SK-MEL-5 (cell line): ENCODE measurements around the gene ZFP90. TPM values are rescaled to one million over a fixed set of nuclear protein-coding genes. Genes with fewer than 3 reads are reported as not detected.
"Not testable (repeated sequence)": the region's sequence is repeated elsewhere in the genome, so short reads cannot be mapped to it uniquely, and the experiment has no call there.

Experiments used
- DNase-seq: peaks from one replicate; pipeline ENCODE4 v3.0.0-alpha.2; 2016; ENCODE audit warnings: low read depth, low spot score
- in situ Hi-C: cut with HindIII; loops from 2 replicates; pipeline ENCODE4 v1.10.0; 2016; ENCODE audit warnings: low sequenced_read_pairs, high pct_unique_total_duplicates, low pct_unique_long_range_greater_than_20kb
- polyA plus RNA-seq, 2 experiments: library from polyadenylated mRNA; depleted of rRNA; stranded (reverse); fragments of >200 nt; gene quantifications; 2 replicates each; pipeline ENCODE4 v1.2.3, GENCODE V29; 2015
- total RNA-seq: library from RNA; depleted of rRNA; stranded (reverse); fragments of >200 nt; shearing (Covaris generic); gene quantifications from 2 replicates; pipeline ENCODE4 v1.2.3, GENCODE V29; 2014; rRNA removed

Gene ZFP90
- 9.3 and 10.0 TPM in 2 replicates for total RNA-seq
- 11.8 and 15.7 TPM in 2 replicates for polyA plus RNA-seq (2015; cell fraction: cytosol; rRNA removed)
- polyA plus RNA-seq (2015; cell fraction: nucleus; rRNA removed): 19.8 and 25.4 TPM in 2 replicates

DNA sequence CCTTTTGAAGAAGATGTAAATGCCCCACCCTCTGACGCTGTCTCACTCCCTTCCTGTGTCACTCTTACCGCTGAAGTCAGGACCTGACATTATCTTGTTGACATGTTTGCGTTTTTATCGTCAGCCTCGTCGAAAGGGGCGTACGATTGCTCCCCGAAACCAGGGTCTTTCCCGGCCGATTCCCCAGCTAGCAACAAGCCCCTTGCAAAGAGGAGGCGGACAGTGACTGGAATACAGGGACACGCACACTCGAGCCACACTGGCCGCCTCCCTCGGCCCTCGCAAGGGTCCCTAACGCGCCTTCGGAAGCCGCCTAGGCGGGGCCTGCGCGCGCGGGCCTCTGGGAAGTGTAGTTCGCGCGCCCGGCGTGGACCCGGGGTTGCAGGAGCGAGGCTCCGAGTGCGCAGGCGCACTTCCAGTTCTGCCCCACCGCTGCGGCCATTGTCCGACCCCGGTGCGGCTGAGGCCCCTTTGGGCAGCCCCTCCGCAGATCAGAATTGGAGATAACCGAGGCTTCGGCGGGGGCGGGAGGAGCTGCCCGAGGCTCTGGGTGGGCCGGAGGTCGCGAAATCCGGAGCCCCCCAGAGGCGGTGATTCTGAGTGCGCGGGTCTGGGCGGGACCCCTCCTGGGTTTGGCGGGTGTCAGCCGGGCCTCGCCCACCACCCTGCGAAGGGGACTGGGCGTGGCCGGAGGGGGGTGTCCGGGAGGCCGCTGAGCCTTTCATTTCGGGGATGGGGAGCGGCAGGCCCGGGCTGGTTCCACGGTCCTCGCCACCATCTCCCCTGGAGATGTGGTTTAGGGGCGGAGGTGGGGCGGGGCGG, at the start of gene ZFP90:
Gene ZFP90 (plus strand): TSS at position 412 of the 822 bp plus-strand sequence. CDS start 502 bp downstream, outside the sequence.
- in situ Hi-C loops: no loop called here
- DNase-seq: peak; percentile 79

DNA sequence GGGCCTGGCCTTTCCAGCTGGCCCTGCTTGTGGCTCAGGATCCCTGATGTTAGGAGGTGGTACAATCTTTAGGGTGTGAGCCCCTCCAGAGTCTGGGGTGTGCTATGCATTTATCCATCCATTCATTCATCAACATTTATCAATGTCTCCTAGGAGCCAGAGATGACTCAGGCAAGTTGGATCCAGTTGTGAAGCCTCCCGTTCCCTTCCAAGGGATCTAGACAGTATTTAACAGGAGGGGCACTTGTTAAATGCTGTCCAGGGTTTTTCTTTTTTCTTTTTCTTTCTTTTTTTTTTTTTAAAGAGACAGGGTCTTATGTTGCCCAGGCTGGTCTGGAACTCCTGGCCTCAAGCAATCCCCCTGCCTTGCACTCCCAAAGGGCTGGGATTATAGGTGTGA, 48.7 kb upstream of the ZFP90 start:
- in situ Hi-C loops: no loop called here
- DNase-seq: no peak

DNA sequence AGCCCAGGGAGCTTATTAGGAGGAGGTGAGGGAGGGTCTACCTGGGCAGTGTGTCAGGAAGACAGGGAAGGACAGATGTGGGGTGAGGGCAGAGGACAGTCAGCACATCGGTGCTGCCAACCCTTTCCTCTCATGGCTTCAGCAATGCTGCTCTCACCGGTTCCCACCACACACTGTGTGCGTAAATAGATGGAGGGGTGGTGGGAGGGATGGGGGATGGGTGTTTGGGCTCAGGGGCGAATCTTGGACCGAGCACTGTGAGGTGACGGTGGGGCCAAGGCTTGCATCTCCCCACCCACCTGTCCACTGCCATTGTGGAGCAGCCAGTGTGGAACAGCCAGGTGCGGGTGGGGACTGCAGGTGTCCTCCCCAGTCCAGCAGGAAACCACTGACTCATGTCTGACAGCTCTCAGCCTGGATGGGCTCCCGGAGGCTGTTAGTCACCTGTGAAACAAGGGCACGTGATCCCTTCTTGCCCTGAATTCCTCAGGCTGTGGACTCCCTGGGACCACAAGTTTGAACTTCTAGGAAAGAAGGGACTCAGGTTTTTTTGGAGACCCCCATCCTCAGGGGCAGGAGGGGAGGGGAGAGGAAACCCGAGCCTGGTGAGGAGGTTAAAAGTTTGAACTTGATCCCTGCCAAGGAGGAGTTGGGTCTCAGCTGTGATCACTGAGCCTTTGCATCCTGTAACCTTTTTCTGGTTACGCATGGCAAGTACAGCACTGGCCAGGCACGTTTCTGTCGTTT, 48.1 kb upstream of the ZFP90 start:
- in situ Hi-C loops: no loop called here
- no peak for DNase-seq

DNA sequence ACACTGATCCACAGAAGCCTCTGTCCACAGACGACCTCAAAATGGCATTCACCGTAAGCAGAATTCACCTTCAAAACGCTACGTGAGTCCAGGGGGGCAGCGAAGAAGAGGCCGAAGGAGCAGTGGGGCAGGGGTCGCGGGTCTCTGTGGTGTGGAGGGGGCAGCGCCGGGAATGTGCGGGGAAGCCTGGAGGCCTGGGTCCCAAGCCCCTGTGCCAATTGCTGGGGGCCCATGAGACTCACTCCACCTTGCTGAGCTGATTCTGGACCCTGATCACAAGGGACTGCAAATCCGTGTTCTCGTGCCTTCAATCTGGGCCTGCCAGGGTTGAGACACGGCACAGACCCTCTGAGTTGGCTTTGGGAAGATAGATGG, 47.5 kb upstream of the ZFP90 start:
- no peak for DNase-seq
- in situ Hi-C loops: no loop called here

DNA sequence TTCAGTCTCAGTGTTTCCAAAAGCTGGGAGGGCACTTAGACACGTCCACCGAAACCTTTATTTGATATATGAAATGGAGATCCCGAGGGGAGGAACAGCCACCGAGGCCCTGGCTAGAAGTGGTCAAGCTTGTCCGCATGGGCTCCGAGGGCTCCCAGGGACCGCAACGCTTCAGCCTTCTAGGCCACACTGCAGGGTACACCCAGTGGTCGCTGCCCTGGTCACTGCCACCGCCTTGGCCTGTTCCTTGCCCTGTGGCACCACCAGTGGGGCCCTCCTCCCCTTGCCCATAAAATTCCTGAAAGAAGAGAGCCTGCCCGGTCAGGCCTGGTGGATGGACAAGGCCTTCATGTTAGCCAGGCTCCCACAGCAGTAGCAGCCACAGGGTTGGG, 46.9 kb upstream of the ZFP90 start:
- in situ Hi-C loops: no loop called here
- no peak for DNase-seq

DNA sequence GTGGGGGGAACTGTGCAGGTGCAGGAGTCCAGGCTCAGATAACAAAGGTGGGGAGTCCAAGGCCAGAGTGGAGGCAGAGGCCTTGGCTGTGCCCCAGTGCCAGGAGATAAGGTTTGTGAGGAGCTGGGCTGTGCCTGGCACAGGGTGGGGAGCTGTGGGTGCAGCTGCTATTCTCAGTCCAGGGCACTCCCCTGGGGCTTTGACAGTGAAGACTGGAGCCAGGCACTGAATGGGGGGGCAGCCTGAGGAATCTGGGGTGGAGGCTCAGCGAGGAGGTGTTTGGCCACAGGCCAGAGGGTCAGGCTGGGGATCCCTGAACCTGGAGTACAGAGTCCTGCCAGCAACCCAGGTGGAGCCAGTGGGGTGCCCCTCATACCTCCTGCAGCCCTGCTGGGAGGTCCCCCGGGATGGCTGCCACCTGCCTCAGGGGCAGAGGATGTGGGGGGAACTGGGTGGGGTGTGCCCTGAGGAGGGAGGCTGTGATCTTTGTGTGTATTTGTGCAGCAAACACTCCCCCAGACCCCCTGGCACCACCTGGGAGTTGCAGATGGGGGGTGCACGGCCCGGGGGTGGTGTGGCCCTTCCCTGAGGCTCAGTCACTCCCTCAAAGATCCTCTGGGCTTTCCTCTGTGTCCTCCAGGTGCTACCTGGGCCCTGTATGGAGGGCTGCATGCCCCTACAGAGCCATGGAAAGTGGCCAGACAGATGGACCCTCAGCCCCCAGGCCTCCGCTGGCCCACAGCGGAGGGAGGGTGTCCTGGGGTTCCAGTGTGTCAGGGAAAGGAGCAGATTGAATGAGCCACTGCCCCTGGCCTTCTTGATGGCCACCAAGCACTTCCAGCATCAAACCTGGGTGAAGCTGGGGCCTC, 46.3 kb upstream of the ZFP90 start:
- DNase-seq: no peak
- in situ Hi-C loops: no loop called here

DNA sequence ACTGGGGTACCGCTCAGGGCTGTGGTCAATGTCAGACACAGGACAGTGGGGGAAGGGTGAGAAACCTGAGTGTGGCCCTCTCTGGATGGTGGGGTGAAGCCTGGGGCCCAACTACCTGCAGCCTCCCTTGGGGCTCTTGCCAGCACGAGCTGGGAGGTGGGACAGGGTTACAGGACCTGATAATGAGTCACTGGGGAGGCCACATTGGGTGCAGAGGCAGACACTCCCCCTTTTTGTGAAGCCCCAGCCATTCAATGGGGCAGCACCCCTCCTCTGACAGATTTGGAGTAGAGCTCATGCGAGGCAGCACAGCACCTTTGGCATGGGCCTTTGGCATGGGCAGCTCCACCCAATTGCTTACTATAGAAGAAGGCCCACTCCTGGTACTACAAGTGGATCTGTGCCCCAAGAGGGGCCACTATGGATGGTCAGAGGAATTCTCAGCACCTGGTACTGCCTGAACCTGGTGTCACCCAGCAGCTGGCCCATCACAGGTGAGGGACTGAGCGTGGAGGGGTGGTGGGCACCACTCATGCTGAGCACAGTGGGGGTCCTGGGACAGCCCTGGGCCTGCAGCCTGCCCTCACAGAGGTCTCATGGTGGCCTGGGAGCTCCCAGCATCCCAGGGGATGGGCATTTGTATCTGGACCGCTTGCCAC, 45.5 kb upstream of the ZFP90 start:
- in situ Hi-C loops: no loop called here
- no peak for DNase-seq

DNA sequence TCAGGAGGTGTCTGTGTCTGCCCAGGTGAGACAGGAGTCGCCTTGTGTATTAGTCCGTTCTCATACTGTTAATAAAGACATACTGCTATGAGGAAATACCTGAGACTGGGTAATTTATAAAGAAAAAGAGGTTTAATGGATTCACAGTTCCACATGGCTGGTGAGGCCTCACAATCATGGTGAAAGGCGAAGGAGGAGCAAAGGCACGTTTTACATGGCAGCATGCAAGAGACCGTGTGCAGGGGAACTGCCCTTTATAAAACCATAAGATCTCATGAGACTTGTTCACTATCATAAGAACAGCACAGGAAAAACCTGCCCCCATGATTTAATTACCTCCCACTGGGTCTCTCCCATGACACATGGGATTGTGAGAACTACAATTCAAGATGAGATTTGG, 44.8 kb upstream of the ZFP90 start:
- in situ Hi-C loops, DNase-seq: not testable (repeated sequence)

DNA sequence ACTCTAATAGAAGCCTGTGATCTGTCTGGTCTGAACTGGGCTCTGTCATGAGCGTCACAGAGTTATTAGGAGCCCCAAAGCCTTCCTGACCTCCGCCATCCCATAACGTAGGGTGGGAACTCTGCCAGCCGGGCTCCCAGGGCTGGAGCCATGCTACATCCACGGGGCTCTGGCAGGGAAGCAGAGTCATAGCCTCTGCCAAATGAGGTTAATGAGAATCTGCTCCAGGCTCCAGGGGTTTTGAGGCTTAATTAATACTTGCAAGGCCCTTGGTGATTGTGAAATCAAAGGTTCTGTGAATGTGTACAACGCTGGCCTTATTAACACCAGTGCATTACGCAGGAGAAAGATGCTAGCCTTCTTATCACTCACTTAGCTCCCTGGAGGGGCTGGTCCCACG, 42.4 kb upstream of the ZFP90 start:
- in situ Hi-C loops: no loop called here
- DNase-seq: no peak

DNA sequence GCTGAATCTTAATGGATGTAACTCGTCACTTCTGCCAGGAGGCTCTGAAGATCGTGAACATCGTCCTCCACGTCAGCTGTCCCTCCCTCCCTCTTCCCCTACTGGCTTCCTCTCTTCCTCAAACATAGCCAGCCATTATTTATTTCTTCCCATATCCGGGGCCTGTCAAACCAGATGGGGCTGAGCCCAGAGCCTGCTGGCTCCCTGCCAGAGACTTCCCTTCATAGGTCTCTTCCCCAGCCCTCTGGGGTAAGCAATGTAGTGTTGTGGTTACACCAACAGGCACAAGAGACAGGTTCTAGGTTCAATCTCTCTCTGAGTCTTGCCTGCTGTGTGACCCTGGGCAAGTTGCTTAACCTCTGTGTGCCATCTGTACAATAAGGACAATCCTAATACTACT, 40.1 kb upstream of the ZFP90 start:
- no peak for DNase-seq
- in situ Hi-C loops: no loop called here

DNA sequence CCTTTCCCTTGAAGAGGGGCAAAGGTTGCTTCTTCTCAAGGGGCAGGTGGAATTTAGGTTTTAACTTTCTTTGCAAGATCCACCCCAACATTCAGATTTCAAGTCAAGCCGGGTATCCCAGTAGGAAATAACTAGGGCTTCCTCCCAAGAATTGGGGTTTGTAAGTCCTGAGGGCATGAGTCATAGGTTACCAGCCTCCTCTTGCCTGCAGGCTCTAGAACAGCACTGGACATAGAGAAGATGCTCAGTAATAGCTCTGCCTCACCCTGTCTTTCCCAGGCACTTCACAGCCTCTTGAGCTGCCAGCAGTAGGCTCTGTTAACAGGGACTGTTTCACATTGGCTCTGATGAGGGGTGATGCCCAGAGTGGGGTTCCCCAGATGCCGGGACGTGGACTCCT, 35.8 kb upstream of the ZFP90 start:
- in situ Hi-C loops: no loop called here

DNA sequence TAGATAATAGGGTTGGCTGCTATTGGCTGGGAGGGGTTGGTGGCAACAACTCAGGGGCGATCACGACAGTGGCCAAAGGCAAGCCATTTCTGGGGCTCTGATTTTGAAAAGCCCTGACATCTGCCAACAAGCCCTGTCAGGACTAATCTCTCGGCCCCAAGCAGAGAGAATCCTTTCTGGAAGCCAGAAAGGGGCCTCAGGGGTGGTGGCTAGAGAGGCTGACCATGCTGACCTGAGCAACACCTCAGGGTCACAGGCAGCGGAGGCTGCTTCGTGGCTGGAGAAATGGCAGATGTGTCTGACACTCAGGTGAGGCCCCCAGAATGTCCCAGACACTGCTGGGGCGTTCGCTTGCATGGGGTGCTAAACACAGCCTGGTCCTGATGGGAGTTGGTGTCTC, 35.0 kb upstream of the ZFP90 start:
- in situ Hi-C loops: no loop called here
- no peak for DNase-seq

More for the DNA sequence above, 35.8 kb upstream of the ZFP90 start:
- DNase-seq: no peak

DNA sequence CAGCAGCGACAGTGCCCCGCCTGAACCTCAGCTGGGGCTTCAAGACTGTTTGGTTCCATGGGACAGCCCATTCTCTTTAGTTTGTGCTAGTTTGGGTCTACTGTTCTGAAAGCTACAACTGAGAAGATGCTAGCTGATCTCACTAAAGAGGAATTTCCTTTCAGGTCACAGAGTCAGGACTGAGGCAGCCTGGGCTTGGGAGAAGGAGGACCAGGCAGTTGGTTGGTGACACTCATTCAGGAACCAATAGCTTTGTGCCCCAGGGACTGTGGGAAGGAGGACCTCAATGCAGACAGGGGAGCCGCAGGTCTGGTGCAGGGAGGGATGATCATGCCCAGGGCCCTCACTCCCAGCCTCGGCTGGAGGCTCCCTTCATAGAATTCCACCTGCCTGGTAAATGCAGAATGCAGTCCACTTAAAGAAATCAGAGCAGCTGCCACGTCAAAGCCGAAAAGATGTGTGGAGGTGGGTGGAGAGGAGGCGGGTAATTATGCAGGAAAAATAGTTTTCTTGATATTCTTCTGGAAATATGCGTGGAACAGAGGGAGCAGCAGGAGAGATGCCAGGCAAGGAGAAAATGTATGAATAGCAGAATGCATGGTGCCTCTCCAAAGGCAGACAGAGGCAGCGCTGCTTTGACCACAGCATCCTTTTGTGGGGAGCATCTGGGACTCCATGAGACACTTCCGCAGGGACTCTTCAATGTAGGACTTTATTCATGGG, 32.6 kb upstream of the ZFP90 start:
- in situ Hi-C loops: no loop called here
- no peak for DNase-seq

DNA sequence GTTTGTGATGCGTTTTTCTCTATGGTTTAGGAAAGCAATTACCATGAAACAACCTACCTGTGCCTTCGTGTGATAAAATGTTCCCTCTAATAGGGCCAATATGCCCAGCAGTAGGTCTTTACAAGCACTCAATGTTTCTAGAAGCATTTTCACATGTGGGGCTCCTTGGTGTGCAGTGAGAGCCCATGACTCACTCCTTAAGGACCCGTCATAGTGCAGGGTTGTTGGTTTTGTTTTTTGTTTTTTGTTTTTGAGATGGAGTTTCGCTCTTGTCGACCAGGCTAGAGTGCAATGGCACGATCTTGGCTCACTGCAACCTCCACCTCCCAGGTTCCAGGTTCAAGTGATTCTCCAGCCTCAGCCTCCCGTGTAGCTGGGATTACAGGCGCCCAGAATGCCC, 31.1 kb upstream of the ZFP90 start:
- in situ Hi-C loops: no loop called here
- DNase-seq: no peak

DNA sequence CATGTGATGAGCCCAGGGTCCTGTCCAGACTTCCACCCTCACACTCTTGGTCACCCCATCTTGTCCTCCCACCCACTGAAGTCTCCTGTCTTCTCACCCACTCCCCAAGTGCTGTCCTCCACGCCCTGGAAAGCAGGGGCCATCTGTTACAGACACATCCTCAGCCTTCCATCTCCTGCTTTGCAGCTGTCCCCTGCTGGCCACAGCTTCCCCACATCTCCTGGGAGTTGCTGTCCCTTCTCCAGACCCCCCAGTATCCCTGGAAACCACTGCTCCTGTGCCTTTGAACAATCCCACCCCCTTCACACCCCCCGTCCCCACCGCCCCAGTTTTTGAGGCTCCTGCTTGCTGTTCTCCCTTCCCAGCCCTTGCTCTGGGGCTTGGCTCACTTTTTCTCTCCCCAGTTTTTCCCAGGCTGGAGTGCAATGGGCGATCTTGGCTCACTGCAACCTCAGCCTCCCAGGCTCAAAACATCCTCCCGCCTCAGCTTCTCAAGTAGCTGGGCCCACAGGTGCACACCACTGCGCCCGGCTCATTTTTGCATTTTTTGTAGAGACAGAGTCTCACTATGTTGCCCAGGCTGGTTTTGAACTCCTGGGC, 30.4 kb upstream of the ZFP90 start:
- DNase-seq: no peak
- in situ Hi-C loops: no loop called here

DNA sequence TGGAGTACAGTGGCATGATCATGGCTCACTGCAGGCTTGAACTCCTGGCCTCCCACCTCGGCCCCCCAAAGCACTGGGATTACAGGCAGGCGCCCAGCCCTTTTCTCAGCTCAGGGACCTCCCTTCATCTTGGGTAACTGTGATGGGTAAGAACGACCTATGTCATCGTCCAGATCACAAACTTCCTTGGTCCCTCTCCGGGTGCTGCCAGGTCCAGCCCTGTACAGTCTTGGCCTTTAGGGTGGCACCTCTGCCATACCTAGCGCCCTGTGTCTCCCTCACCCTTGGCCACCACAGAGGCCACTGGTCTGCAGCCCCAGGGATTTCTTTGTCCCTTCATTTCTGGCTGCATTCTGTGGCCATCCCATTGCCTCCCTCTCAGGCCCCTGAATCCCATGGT, 29.7 kb upstream of the ZFP90 start:
- no peak for DNase-seq
- in situ Hi-C loops: no loop called here

DNA sequence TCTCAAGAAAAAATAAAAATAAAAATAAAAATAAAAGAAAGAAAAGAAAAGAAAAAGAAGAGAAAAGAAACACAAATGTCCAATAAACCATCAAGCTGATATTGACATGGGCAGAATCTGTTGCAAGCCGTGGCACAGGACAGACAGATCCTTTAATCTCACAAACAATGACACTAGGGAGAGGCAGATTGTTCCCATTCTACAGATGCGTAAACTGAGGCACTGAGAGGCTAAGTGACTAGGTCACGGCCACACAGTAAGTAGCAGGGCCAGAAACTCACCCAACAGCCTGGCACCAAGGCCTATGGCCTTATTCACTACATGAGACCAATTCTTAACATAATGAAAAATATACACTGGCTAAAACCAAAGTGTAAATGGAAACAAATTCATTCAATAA, 28.3 kb upstream of the ZFP90 start:
- in situ Hi-C loops: no loop called here
- no peak for DNase-seq
